Vagina (tissue), 2 donors: ENCODE measurements around the gene NT5DC2.

Experiments used
- POLR2A ChIP-seq, 2 donors: fragments of 450-650 bp; IDR thresholded peaks; one replicate each; pipeline ENCODE4 v1.6.1; 2017; ENCODE audit warnings: antibody characterized with exemption in 2 of 2, mild to moderate bottlenecking in 2 of 2, moderate library complexity in 2 of 2
- TF ChIP-seq, protein P1 (sequence below), 3 experiments: fragments of 450-650 bp in 2 of 3; fragments of 200-600 bp in 1 of 3; sonication (generic) in 1 of 3; IDR thresholded peaks; one replicate each; pipeline ENCODE4 v1.5.1; 2017 to 2019; ENCODE audit warnings: antibody characterized with exemption in 3 of 3, mild to moderate bottlenecking in 2 of 3, moderate library complexity in 2 of 3

DNA sequence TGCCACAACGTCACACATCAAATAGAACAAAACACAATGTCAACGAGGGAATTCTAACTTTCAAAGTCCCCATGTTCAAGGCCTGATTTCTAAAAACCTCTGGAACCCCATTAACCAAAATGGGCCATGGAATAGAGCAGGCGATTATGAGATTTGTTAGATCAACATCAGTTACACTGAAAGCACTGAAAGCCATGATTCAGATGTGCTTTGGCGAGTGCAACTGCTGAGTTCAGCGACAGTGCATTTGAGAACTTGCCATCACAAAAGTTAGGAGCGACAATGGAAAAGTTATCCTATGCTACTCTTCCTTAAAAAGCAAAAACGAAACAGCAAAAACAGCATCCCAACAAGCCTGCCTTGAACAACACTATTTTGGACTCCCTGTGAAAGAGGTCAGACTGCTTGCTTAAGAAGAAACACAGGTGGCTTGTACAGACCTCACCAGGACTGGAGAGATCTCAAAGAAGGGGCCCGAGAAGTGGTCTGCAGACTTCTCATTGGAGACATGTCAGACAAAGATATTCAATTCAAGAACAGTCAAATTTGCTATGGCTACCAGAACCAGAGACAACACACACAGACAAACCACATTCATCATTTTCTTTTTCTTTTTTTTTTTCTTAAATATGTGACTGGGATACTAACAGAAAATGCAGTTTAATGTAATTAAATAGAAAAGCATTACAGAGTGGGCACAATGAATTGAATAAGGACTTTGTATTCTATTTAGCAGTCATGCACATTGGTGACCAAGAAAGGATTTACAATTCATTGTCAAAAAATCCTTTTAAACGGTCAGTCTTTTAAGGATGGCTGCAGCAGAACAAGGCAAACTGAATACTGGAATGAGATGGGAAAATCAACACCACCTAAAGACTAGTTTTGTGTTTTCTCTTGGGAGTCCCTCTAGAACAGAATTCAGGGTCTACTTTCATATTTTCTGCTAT, 23.6 kb upstream of the NT5DC2 start:
- TF ChIP-seq, protein P1, sequence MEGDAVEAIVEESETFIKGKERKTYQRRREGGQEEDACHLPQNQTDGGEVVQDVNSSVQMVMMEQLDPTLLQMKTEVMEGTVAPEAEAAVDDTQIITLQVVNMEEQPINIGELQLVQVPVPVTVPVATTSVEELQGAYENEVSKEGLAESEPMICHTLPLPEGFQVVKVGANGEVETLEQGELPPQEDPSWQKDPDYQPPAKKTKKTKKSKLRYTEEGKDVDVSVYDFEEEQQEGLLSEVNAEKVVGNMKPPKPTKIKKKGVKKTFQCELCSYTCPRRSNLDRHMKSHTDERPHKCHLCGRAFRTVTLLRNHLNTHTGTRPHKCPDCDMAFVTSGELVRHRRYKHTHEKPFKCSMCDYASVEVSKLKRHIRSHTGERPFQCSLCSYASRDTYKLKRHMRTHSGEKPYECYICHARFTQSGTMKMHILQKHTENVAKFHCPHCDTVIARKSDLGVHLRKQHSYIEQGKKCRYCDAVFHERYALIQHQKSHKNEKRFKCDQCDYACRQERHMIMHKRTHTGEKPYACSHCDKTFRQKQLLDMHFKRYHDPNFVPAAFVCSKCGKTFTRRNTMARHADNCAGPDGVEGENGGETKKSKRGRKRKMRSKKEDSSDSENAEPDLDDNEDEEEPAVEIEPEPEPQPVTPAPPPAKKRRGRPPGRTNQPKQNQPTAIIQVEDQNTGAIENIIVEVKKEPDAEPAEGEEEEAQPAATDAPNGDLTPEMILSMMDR (IDR thresholded peaks at IDR 0.05): no peak
- TF ChIP-seq POLR2A (IDR thresholded peaks at IDR 0.05): no peak
